Central memory CD4-positive, alpha-beta T cell (primary cell): ENCODE measurements around the gene RRAGA.
"Not testable (repeated sequence)": the region's sequence is repeated elsewhere in the genome, so short reads cannot be mapped to it uniquely, and the experiment has no call there.

Source experiments
- DNase-seq: peaks from one replicate; pipeline ENCODE4 v3.0.0; 2022
- total RNA-seq, 3 experiments: gene quantifications; one replicate each; lab custom pipeline; 2026; lab: John Stamatoyannopoulos, UW

RRAGA gene, protein sequence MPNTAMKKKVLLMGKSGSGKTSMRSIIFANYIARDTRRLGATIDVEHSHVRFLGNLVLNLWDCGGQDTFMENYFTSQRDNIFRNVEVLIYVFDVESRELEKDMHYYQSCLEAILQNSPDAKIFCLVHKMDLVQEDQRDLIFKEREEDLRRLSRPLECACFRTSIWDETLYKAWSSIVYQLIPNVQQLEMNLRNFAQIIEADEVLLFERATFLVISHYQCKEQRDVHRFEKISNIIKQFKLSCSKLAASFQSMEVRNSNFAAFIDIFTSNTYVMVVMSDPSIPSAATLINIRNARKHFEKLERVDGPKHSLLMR
- 18.5 to 56.1 (median 55.9) reads per million in 3 experiments for total RNA-seq

DNA sequence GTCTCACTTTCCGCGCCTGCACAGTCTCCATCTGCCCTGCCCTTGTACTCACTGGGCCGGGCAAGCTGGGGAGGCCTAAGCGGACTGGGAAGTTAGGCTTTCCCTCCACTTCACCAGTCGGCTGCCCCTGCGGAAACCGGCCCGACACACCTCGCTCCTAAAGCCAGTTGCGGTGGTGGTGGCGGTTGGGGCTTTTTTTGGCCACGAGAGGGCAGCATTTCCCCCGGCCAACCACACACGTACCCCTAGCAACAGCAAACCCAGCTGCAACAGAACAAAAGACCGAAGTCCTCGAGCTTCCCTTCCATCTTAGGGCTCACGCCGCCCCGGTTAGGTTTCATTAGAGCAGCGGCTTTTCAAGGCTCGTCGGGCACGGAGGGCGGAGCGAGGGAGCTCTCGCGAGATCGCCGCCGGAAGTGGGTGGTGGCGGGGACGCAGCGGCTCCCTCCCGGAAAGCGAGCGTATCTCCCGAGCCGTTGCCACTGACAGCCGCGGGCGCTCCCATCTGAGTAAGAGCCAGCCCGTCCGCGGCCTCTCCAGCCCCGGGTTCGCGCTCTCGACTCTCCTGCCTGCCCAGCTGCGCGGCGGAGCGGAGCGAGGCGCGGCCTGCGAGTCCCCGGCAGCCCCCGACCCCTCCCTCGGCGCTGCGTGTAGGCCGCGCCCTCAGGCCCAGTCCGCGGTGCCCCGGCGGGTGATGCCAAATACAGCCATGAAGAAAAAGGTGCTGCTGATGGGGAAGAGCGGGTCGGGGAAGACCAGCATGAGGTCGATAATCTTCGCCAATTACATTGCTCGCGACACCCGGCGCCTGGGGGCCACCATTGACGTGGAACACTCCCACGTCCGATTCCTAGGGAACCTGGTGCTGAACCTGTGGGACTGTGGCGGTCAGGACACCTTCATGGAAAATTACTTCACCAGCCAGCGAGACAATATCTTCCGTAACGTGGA lies at the start of gene RRAGA:
RRAGA (plus strand) TSS at position 462 of the 951 bp plus-strand sequence; CDS start at position 695, 233 bp downstream.
- DNase-seq: peak; percentile 94

DNA sequence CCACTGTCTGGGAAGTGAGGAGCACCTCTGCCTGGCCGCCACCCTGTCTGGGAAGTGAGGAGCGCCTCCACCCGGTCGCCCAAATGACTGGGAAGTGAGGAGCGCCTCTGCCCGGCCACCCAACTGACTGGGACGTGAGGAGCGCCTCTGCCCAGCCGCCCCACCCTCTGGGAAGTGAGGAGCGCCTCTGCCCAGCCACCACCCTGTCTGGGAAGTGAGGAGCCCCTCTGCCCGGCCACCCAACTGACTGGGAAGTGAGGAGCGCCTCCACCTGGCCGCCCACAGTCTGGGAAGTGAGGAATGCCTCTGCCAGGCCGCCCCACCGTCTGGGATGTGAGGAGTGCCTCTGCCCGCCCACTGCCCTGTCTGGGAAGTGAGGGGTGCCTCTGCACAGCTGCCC lies 49.1 kb upstream of the RRAGA start:
- DNase-seq: no peak

DNA sequence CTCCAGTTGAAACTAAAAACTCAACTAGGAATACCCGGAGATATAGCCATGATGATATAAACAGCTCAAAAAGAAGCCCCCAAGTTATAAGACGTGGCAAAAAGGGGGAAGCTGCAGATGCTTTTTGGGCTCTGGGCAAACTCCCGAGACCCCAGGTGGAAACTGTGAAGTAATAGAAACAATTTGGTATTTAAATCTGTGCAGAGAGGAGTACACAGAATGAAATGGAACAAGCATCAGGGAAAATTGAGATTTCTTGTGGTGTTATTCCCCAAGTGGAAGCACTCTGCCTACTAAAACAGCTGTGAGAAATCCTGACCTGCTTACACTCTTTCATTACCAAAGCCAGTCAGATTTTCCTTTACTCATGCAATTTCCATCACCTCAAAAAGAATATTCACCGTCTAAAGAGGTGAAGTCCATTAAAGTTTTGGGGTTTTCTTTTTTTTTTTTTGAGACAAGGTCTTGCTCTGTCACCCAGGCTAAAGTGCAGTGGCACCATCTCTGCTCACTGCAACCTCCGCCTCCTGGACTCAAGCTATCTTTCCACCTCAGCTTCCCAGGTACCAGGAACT lies 39.7 kb upstream of the RRAGA start:
- DNase-seq: no peak

DNA sequence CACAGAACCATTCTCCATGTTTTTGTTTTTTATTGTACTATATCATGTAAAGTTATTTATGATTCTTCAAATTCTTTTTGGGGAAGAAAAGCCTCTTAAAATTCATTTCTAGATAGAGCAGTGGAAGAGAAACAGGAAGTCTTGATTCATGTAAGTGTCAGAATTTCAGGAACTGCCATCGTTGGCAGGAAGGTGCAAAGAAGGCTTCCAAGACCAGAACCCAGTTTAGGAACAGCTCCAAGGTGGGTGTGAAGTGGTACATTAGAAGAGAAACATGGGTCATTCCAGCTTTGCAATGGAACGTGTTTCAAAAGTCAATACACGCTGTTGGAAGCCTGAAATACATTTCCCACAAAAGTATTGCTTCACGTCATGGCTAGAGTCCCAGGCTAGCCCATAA lies 31.0 kb upstream of the RRAGA start:
- no peak for DNase-seq

DNA sequence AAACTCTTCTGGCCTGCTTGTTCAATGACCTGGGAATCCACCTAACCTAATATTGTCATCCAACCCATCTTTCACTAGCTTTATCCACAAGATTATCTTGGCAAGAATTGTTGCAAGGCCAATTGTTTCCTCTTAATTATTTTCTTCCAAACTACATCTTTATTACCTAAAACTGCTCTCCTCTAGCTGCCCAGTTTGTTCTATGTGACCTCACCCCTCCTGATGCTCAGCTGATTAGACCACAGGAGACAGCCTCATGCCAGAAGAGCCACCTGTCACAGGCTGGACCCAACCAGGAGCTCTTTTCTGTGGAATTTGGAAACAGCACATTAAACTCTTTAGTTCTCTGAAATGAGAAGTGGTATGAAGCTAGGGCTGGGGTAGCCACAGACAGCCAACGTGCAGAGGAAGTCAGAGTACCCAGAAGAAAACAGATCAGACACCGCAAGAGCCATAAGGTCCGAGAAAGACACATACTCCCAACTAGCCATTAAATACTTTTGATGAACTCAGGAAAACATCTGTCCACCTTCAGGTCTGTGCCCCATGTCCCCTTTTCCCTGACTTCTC lies 28.3 kb upstream of the RRAGA start:
- DNase-seq: no peak

DNA sequence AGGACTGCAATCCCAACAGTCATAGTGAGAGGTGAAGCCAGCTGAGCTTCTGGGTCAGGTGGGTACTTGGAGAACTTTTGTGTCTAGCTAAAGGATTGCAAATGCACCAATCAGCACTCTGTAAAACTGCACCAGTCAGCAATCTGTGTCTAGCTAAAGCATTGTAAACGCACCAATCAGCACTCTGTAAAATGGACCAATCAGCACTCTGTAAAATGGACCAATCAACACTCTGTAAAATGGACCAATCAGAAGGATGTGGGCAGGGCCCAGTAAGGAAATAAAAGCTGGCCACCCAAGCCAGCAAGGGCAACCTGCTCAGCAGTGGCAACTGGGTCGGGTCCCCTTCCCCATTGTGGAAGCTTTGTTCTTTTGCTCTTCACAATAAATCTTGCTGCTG lies 27.6 kb upstream of the RRAGA start:
- not testable (repeated sequence) for DNase-seq

DNA sequence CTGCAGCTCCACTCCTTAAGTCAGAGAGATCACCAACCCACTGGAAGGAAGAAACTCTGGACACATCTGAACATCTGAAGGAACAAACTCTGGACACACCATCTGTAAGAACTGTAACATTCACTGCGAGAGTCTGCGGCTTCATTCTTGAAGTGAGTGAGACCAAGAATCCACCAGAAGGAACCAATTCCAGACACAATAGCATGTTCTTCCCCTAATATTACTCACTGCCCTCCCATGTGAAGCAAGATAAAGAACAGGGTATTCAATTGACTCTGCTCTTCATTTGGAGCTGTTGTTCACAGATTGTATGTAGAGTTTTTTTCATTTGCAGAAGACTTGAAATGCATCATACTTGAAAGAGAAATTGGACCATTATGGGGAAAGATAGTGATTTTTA lies 27.0 kb upstream of the RRAGA start:
- DNase-seq: no peak

DNA sequence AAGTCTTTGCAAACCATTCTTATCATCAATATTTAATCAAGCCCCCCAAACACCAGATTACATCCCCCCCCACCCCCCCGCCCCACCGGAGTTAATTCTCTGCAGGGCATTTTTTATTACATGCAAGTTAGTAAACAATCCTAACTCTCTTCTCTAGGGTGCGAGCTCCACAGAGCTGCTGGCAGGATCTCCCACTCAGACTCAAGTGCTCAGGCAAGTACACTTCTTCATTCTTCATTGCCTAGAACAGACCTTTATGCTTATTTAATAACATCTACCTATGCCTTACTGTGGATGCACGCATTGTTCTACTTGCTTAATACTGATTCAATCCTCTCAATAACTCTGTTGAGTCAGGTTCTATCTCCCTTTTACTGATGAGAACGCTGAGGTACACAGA lies 26.1 kb upstream of the RRAGA start:
- no peak for DNase-seq

DNA sequence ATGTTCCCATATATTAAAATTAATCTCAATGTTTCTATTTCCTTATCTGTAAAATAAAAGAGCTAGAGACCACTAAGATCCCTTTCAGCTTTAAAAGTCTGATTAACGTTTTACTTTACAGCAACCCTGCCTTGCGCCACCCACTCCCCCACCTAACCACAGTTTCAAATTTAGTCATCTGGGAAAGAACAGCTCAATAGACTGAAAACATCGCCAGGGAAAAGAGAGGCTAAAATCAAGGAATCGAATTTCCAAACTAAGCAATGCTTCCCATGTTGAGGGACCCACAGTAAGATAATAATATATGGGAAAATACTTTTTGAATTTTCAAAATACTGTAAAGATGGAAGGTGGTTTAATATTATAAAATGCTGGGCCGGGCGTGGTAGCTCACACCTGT lies 22.9 kb upstream of the RRAGA start:
- DNase-seq: no peak

DNA sequence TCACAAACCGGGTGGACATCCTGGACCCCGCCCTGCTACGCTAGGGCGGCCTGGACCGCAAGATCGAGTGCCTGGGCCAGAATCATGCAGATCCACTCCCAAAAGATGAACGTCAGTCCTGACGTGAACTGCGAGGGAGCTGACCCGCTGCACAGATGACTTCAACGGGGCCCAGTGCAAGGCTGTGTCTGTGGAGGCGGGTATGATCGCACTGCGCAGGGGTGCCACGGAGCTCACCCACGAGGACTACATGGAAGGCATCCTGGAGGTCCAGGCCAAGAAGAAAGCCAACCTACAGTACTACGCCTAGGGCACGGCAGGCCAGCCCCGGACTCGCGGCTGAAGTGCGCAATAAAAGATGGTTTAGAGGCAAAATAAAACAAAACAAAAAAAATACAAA lies 21.4 kb upstream of the RRAGA start:
- DNase-seq: no peak

DNA sequence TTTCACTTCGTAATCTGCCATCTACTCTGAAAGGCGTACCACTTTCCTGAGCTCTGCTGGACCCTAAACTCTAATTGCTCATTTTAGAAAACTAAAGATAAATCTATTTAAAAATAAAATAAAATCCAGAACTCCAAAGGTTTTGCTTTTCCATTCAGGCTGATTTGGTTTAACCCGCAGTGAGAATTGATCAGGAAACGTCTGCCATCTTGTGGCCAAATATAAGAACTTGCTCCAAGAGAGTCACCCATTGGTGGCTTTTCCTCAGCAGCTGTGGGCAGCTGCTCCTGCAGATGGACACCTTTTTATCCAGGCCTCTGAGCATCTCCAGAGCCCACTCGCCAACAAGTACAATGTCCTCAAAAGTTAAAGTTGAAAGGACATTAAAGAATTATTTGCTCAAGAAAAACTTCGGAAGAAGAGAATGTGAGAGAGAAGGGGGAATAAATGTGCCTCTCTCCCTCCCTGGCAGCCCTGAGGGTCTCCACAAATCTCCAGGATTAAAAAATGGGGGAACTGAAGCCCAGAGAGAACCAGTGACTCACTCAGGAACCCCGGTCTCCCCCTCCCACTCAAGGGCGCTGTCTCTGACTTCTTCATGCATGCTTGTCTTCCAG lies 20.3 kb upstream of the RRAGA start:
- peak; percentile 9 for DNase-seq

DNA sequence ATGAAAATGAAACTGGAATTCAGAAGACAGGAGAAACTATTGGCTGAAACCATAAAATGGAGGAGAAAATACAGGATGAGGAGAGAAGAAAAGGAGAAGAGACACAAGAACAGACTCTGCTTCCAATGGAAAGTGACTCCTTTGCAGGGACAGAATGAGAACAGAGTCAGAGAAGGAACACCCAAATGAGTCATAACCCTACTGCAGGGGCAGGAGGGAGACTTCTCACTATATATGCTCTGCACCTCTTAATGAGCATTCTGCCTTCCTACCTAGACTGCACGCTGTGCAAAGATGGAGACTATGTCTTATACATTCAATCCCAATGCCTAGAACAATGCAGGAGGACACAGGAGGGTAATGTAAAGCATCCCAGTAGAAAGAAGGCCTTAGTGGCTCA lies 18.3 kb upstream of the RRAGA start:
- no peak for DNase-seq

DNA sequence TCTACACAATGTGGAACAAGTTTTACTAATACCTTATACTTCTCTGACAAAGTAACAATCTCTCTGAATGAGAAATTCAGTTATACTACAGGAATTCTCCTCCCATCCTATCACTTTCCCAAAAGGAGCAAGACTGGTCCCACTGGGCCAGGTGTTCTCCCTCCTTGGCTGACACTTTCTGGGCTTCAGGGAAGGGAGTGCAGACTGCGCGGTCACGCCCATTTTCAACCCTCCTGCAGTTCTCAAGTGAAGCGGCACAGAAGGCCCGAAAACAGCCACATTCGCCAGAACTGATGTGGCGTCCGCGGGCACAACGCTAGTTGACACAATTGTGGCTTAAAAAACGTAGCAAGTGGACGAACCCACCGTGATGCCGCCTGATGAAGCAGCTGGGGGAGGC lies 16.8 kb upstream of the RRAGA start:
- DNase-seq: no peak

DNA sequence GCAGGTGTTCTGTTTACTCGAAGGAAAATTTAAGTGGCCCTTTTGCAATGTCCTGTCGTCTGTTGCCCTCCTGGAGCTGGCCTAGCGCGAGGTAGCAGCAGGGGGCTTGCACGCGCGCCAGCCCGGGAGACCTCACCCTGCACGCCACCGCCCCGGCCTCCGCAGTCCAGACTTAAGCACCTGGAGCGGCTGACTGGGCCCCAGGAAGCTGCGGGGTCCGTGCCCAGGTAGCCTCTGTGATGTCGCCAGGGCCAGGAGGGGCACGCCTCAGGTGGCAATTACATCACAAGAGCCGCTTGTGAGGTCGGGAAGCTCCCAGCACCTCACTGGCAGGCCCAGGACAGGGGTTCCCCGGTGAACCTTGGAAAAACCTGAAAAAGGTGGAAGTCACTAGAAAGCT lies 16.2 kb upstream of the RRAGA start, which contains the start of gene SAXO1:
SAXO1 (minus strand) TSS at position 195 of the 400 bp plus-strand sequence. CDS start 301 bp downstream, outside the sequence.
- no peak for DNase-seq

DNA sequence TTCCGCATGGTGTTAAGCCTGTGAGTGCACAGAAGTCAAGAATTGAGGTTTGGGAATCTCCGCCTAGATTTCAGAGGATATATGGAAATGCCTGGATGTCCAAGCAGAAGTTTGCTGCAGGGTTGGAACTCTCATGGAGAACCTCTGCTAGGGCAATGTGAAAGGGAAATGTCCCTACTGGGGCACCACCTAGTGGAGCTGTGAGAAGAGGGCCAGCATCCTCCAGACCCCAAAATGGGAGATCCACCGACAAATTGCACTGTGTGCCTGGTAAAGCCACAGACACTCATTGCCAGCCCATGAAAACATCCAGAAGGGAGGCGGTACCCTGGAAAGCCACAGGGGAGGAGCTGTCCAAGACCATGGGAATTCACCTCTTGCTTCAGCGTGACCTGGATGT lies 12.6 kb upstream of the RRAGA start:
- DNase-seq: no peak

DNA sequence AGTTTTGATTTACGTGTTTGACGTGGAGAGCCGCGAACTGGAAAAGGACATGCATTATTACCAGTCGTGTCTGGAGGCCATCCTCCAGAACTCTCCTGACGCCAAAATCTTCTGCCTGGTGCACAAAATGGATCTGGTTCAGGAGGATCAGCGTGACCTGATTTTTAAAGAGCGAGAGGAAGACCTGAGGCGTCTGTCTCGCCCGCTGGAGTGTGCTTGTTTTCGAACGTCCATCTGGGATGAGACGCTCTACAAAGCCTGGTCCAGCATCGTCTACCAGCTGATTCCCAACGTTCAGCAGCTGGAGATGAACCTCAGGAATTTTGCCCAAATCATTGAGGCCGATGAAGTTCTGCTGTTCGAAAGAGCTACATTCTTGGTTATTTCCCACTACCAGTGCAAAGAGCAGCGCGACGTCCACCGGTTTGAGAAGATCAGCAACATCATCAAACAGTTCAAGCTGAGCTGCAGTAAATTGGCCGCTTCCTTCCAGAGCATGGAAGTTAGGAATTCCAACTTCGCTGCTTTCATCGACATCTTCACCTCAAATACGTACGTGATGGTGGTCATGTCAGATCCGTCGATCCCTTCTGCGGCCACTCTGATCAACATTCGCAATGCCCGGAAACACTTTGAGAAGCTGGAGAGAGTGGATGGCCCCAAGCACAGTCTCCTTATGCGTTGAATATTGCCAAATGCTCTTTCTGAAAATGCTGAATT lies 850 bp downstream of the RRAGA start:
- no peak for DNase-seq

DNA sequence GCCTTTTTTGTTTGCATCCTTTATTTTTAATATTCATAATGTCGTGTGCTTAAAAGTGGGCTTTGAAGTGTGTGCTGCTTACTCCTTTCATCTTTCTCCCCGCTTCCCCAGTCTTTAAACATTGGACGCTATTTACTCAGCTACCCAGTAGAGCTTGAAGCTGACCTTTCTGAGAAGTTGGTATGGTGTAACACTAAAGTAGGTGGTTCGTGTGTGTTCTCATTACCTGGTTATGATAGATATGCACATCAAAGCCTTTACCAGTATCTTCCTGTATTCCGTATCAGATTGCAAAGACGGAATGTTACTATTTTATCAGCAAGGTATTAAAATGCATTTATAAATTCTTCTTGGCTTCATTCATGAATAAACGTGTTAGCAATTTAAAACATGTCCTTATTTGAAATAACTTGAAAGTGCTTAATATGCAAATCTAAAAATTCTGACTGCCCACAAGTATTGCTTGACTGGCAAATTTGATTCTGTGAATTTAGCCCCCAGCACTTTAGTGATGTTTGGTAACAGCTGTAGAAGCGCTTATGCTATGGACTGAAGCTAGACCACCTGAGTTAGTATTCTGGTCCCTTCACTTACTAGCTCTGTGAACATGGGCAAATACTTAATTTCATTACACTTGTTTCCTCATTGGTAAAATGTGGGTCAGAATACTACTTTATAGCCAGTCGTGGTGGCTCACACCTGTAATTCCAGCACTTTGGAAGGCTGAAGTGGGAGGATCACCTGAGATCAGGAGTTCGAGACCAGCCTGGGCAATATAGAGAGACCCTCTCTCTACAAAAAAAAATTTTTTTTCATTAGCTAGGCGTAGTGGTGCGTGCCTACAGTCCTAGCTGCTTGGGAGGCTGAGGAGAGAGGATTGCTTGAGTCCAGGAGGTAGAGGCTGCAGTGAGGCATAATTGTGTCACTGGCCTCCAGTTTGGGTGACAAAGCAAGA lies 1.7 kb downstream of the RRAGA start:
- DNase-seq: no peak

DNA sequence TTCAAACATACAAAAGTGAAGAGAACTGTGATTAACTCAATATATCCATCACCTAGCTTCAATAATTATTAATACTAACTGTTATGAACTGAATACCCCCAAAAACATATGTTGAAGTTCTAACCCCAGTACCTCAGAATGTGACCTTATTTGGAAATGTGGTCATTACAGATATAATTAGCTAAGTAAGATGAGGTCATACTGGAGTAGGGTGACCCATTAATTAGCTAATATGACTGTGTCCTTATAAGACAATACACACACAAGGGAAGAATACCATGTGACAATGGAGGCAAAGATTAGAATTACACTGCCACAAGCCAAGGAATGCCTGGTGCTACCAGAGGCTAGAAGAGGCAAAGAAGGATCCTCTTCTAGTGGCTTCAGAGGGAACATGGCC lies 7.8 kb downstream of the RRAGA start:
- no peak for DNase-seq

DNA sequence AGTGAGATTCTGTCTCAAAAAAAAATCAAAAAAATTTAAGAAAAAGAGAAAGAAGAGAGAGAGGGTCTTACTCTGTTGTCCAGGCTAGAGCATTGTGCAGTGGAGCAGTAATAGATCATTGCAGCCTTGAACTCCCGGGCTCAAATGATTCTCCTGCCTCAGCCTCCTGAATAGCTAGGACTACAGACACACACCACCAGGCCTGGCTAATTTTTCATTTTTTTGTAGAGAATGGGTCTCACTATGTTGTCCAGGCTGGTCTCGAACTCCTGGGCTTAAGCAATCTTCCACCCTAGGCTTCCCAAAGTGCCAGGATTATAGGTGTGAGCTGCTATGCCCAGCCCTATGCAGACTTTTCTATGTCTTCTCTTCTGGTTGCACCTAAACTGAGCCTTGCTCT lies 25.0 kb downstream of the RRAGA start:
- no peak for DNase-seq

DNA sequence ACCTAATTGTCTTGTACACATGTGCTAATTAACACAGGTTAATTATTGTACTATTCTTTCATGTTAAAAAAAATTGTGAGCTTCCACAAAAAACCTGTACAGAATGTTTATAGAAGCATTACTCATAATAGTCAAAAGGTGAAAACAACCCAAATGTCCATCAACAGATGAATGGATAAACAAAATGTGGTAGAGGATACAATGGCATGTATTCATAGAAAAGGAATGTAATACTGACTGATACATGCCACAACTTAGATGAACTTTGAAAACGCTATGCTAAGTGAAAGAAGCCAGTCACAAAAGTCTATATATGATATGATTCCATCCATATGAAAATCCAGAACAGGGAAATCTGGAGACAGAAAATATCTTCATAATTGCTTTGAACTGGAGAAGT lies 25.6 kb downstream of the RRAGA start:
- no peak for DNase-seq

DNA sequence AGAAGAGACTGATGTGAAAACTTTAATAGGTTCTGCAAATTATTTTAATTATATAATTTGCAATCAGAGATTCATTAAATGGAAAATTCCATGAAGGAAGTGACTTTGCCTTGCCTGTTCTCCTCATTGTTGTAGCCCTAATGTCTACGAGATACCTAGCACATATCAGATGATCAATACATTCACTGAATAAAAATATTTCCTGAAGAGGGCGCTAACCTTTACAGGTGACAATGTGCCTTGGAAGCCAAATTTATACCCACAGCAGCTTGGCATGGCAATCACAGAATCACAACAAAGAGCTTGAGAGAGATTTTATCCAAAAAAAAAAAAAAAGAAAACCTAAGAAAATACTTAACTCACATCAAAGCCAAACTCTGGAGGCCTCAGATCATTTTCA lies 36.1 kb downstream of the RRAGA start:
- peak; percentile 52 for DNase-seq
